SU-DHL-6 (cell line): ENCODE measurements around the gene SHC3.

ENCODE experiments used
- EZH2phosphoT487 ChIP-seq: fragments of 200-600 bp; sonication (generic), shearing (Covaris generic); conservative IDR thresholded peaks from 2 replicates; pipeline ENCODE4 v1.6.1; 2018; ENCODE audit warnings: mild to moderate bottlenecking, antibody characterized with exemption, low read length, moderate library complexity, mixed read lengths
- TF ChIP-seq, protein P1 (sequence below): fragments of 200-600 bp; sonication (generic); IDR thresholded peaks from one replicate; pipeline ENCODE4 v1.5.1; 2017; ENCODE audit warnings: antibody characterized with exemption, mild to moderate bottlenecking, low read length, moderate library complexity; ENCODE audit not compliant: insufficient read depth, poor library complexity, severe bottlenecking

DNA sequence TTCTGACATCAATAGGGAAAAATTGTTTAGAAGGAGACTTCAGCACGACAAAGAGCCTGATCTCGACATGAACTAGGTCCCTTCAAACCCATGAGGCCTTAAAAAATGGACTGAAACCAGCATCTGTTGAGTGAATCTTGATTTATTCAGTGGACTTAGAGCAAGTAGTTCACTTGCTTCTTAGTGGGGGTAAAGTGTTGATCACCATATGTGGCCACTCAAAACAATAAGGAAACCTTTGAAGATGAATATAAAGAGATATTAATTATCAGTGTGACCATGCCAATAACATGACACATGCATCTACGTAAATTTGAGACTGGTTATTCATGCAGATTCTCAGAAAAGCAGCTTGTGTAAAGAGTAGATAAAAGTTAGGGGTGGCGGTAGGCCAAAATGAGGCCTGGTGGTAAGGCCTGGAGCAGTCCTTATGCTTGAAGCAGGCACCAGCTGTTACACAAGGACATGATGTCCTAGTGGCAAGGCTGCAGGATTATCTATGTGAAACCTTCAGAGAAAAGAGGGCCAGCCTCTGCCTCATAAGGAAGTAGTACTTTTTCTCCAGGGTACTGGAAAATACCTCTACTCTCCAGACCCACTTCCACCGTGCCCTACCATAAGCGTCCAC is 126.0 kb downstream of the SHC3 start:
- TF ChIP-seq, protein P1, sequence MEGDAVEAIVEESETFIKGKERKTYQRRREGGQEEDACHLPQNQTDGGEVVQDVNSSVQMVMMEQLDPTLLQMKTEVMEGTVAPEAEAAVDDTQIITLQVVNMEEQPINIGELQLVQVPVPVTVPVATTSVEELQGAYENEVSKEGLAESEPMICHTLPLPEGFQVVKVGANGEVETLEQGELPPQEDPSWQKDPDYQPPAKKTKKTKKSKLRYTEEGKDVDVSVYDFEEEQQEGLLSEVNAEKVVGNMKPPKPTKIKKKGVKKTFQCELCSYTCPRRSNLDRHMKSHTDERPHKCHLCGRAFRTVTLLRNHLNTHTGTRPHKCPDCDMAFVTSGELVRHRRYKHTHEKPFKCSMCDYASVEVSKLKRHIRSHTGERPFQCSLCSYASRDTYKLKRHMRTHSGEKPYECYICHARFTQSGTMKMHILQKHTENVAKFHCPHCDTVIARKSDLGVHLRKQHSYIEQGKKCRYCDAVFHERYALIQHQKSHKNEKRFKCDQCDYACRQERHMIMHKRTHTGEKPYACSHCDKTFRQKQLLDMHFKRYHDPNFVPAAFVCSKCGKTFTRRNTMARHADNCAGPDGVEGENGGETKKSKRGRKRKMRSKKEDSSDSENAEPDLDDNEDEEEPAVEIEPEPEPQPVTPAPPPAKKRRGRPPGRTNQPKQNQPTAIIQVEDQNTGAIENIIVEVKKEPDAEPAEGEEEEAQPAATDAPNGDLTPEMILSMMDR = no peak
- TF ChIP-seq EZH2phosphoT487 = no peak
